GM12878 (cell line): Measurements from ENCODE around the gene MVB12B. TPM values are rescaled to one million over a fixed set of nuclear protein-coding genes. Genes with fewer than 3 reads are reported as not detected.

ENCODE experiments used
- CEBPZ ChIP-seq: fragments of 150-350 bp; IDR thresholded peaks from 2 replicates; pipeline ENCODE4 v1.6.1; 2016; ENCODE audit warnings: low read depth, low read length
- PRDM15 ChIP-seq: fragments of 450-650 bp; formaldehyde crosslinking; IDR thresholded peaks from 2 replicates; pipeline ENCODE4 v1.4.0; 2020; ENCODE audit warnings: mild to moderate bottlenecking, moderate library complexity
- TARDBP ChIP-seq: IDR thresholded peaks from 2 replicates; pipeline ENCODE4 v1.6.1; 2016; ENCODE audit warnings: borderline replicate concordance
- TBL1XR1 ChIP-seq: IDR thresholded peaks from 2 replicates; pipeline ENCODE4 v1.6.1; 2012; ENCODE audit warnings: low read depth, low read length, improper control_type of control experiment
- polyA plus RNA-seq, 11 experiments: library from polyadenylated mRNA; depleted of rRNA in 4 of 11; unstranded in 6 of 11; stranded (reverse) in 5 of 11; fragments of >200 nt; fragmentation: Nextera tagmentation in 4 of 11; fragmentation: Illumina TruSeq in 1 of 11; extraction: Ambion mirVana in 4 of 11; extraction: Trizol in 1 of 11; gene quantifications; 1 replicate in 1 of 11; 2 replicates in 10 of 11; pipeline versions ENCODE4 v1.2.1 to v1.2.3, GENCODE V29; 2011 to 2016; ENCODE audit warnings: inconsistent platforms in 2 of 11, missing spikeins in 2 of 11, low read depth in 1 of 11
- total RNA-seq, 4 experiments: library from RNA; depleted of rRNA in 3 of 4; stranded (reverse); fragments of >200 nt in 3 of 4; fragmentation: Illumina TruSeq in 1 of 4; extraction: Trizol in 1 of 4; gene quantifications; 2 replicates each; pipeline versions ENCODE4 v1.2.1 to v1.2.3, GENCODE V29; 2013 to 2021

The MVB12B gene
- total and polyA plus RNA-seq, 10 of the 15 experiments (the other 5 are each of a cell fraction or from before 2014, with no cell fraction given): 0.08 TPM; not detected in 9

GRCh38 chr9:126294331-126295081 lies 32.1 kb upstream of the MVB12B start (continued):
- no peak for TF ChIP-seq CEBPZ
- no peak for TF ChIP-seq TBL1XR1
- TF ChIP-seq PRDM15 (CRISPR knock-in tag): no peak
- no peak for TF ChIP-seq TARDBP
